ENCODE data around the gene NUP98. TPM values are rescaled to one million over a fixed set of nuclear protein-coding genes. Genes with fewer than 3 reads are reported as not detected.

Gene NUP98
- polyA plus RNA-seq (2013, experiment 1 of 2; ENCODE audit: insufficient read length), result 46.9 TPM
- polyA plus RNA-seq (2013, experiment 2 of 2; ENCODE audit: insufficient read length), result 46.9 TPM

DNA sequence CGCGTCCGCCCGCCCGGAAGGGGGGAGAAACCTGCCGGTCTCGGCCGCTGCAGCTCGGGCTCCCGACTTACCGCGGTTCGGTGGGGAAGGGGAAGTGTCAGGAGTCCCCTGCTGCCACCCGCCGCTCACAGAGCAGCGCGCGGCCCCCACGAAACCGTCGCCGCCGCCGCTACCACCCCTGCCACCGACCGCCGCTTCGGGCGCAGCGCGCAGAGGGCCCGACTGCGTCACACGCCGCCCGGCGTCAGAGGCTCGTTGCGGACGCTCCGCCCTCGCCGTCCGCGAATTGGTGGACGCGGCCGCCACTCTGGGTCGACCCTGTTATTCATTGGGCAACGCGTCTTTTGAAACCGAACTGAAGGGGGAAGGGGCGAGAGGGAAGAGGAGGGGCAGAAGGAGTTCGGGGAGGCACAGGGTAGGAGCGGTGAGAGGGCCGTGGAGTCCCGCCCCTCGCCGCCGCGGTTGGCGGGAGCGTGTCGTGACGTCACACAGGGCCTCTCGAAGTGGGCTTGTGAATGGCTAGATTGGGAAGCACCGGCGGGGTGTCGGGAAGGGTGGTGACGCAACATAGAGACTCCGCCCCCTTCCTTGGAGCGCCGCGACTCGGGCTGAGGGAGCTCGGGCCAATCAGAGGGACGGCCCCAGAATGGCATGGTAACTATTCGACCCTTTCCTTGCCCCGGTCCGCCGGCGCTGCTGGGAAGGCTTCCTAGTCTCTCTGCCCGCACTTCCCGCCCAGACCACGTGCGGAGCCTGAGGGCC, at the start of gene NUP98:
TSS of gene NUP98 (minus strand) at position 226 of the 762 bp plus-strand sequence. CDS start 15,437 bp downstream, outside the sequence.
- peak; percentile 100 for DNase-seq

DNA sequence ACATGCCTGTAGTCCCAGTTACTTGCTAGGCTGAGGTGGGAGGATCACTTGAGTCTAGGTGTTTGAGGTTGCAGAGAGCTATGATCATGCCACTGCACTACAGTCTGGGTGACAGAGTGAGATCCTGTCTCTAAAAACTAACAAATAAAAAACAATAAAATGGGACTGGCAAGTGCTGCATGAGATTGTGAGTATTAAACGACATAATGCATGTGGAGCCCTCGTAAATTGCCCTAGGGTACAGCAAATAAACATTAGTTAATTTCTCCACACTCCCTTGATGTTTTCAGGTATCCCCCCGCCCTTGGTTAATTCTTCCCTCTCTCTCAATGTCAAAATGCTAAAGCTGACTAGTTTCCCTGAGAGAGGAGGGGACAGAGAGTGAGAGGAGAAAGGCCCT, 48.3 kb upstream of the NUP98 start:
- DNase-seq, result no peak

DNA sequence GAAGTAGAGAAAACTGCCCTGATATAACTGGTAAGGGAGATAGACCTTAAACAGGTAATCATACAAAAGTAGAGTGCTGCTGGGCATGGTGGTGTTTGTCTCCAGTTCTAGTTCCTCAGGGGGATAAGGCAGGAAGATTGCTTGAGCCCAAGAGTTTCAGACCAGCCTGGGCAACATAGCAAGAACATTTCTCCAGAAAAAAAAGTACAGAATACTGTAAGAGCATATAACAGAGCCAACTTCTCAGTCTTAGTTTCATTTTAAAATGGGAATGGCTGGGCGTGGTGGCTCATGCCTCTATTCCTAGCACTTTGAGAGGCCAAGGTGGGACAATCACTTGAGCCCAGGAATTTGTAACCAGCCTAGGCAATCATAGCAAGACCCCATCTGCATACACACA, 47.9 kb upstream of the NUP98 start:
- DNase-seq, result no peak

DNA sequence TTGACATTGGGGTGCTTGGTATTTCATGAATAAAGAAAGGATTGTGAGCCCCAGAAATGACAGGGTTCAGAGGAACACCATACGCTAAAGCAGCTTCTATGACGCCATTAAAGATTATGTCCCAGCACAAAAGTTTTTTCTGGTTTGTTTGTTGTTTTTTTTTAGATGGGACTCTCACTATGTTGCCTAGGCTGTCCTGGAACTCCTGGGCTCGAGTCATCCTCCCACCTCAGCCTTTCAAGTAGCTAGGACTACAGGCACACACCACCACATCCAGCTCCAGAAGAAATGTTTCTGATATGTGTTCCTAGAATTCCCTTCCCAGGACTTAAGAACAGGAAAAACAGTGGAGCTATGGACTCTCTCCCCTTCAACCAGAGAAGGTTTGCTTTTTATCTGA, 46.0 kb upstream of the NUP98 start:
- DNase-seq, result no peak

DNA sequence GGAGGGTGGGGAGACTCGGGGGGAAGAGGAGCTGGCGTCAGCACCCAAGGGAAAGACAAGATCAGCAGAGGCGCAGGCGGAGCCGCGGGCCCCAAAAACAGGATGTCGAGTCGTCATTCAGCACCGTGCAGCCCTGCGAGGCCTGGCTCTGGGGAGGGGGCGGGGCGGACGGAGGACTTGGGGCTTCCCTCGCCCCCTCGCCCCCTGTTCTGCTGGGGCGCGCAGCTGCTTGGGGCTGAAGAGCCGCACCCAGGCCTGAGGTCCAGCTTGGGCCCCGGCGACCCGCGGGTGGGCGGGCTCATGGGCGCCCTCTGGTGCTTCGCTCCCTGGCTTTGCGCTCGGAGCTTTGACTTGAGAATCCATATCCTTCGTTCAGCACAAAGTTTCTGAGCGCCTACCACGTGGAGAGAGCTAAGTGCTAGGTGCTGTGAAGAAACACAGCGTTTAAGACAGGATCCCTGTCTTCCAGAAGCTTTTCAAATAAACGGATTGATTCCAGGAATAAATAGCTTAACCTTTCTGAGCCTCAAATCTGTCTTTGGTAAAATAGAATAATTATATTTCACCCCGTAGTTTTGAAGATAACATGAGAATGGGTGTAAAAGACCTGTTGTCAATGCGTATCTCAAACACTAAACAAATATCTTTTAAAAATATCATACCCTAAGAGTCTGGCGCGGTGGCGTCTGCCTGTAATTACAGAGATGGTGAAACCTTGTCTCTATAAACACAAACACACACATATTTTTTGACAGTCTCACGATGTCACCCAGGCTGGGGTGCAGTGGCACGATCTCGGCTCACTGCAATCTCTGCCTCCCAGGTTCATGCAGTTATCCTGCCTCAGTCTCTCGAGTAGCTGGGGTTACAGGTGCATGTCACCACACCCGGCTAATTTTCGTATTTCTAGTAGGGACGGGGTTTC, 44.3 kb upstream of the NUP98 start:
- DNase-seq, result peak; percentile 82

DNA sequence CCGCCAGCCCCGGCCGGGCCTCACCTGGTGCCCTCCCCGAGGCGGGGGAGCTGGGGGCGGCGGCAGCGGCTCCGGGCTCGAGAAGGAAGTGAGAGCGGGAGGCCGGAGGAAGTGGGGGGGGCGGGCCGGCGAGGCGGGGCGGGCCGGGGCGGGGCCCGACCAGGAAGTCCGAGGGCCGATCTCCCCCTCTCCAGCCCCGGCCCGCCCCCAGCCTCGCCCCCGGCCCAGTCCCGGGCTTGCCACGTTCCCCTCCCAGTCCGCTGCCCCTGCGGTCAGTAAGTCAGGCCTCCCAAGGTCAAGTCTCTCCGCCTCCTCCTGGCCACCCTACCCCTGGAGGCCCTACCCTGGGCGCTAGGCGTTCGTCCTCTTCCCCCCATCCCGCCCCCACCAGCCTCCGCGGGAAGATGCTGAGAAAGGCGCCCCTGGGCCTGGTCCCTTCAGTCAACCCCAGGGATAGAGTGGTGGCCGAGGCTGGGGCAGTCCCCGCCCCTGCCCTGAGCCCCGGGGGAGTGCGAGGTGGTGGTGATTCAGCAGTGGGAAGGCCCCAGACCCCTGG, 43.6 kb upstream of the NUP98 start, which contains the start of gene RHOG:
TSS of gene RHOG (minus strand) at position 90 of the 556 bp plus-strand sequence. CDS start 12,821 bp downstream, outside the sequence.
- peak; percentile 89 for DNase-seq

DNA sequence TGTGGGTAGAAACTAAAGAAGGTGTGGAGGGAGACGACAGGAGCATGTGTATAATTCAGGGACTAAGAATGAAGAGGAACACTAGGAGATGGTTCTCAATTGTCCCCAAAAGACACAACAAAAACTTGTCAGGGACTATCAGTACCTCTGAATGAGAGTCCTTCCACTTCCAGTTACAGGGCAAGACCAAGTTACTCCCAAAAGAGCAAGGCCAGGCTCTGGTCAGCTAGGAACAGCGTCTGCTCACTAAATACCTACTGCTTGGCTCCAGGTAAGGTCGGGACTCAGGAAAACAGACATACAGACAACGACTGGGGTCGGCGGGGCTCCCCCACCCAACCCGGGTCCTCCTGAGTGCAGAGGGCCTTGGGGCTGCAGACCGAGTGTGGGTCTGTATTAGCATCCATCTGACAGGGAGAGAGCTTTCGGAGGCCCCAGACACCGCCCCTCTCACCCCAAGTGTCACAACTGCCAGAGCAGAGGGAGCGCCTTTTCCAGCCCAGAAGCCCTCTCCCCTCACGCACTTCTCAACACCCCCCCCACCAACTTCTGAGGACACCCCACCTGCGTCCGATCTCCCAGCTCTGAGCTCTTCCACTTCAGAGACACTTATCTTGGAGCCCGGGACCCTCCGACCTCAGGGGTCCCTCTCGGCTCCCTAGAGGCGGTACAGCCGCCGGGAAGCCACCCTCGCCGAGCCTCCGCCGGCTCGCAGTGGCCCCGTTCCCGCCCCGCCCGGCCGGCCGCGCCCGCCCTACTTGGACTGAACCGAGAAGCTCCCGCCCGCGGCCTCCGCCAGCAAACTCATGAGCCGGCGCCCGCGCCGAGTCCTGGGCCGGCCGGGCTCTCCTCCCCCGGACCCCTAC, 42.9 kb upstream of the NUP98 start:
- no peak for DNase-seq

DNA sequence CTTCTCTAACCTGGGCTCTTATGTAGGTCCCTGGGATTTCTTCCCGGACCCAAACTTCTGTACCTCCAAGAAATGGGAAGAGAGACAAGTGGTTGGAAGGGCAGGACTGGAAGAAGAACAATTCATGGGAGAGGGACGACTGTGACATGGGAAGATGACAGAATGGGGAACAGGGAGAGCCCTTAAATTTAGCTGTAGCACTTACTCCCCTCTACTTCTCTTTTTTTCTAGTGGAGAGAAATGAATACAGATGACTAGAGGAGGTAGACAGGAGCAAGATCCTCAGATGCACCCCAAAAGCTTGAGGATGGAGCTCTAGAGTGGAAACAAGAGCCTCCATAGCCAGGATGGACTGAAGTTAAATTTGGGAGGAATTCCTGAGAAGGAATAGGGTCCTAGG, 41.1 kb upstream of the NUP98 start:
- DNase-seq, result no peak

DNA sequence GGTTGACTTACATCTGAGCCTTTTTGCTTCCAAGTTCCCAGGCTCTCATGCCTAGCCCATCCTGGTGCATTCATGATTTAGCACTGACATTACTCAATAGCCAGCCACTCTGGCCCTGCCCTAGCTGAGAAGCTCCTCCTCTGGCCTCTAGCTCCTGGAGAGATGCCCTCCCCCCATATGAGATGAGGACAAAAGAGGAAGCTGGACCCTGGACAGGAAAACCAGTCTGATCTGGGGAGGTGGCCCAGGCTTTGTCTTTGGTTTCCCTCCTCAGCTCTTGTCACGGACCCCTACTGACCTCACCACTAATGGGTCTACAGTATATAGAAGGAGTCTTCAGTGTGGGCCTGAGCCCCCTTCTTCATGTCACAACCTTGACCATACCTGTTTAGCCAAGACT, 40.4 kb upstream of the NUP98 start:
- DNase-seq, result no peak

DNA sequence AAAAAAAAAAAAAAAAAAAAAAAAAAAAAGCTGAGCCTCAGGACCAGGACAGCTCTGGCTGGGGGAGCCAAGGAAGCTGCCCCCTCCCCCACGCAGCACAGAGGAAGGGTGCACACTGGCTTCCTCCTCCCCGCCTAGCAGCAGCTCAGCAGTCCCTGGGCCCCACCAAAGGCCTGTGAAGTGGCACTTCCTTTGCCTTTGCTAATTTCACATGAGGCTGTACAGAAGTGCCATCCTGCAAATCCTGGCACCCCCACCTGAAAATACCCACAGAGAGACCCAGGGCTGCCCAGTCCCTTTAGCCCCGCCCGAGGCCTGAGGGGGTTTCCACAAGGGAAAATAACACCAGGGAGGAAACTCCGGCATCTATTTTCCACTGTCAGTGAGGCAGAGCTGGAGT, 39.5 kb upstream of the NUP98 start:
- no peak for DNase-seq

DNA sequence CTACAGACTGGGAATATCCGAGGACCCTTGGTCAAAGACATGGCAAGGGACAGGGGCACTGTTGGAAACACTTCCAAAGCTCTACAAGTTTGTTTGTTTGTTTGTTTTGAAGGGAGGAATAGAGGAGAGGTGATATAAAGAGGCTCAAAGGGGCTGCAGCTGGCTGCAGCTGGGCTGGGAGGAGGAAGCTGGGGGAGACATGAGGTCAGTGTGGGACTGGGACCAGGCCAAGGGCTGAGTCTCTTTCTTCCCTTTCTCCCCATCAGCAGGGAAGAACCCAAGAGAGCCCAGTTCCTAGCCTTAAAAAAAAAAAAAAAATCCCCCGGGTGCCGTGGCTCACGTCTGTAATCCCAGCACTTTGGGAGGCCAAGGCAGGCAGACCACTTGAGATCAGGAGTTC, 38.4 kb upstream of the NUP98 start:
- no peak for DNase-seq

DNA sequence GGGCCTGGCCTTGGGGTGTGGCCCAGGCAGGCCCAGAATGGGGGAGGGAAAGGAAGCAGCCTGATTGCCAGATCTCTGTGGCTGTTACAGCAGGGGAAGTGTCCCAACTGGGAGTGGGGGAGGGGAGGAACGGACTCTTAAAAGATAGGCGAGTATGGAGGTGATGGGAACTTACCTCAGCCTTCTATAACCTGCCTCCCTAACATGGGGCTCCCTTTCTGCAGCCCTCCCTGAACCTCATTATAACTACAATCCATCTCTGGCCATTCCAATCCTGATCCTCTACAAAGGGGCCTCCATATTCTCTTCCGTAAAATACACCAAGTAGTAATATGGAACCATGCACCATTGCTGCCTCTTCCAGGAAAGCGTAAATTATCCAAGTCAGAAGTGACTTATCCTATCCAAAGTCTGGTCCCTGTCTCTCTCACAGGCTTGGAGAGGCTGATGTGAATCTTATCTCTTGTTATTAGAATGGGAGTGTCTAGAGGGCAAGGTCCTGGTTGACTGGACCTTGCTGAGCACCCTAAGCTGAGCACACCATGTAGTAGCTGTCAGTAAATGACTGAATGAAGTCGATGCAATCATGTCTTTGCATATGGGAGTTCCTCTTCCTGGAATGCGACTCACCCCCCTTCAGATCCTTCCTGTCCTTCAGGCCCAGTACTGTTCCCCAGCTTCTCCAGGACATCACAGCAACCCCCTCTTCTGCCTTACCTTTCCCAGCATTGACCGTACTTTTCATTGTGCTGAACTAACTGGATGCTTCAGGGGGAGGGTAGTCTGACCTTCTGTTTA, 37.5 kb upstream of the NUP98 start:
- DNase-seq, result no peak

DNA sequence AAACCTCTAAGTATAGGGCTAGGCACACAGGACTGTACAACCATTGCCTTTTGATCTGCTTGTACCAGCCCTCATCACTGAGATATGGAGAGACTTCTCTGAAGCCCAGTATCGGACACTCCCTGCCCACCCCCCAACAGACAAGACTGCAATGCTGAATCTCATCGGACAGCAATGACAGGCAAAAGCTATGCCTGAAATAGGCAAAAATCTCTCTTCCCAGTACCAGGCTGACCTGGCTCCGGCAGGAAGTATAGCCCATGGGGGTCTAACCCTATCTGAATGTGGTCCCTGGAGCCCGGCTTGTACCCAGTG, 37.0 kb upstream of the NUP98 start:
- no peak for DNase-seq

DNA sequence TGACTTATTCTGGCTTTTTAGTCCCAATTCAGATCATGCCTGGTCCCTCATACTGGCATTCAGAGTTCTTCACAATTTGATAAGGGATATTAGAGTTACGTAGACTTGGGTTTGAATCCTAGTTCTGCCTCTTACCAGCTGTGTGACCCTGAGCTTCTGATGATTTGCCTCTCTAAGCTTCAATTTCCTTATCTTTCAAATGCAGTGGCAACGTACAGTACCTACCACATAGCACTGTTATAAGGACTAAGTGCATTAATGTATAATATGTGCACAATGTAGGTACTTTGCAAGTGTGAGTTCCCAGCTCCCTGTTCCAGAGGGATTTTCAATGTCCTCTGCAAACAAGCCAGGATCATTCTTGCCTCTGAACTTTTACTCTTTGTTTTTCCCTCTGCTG, 36.1 kb upstream of the NUP98 start:
- no peak for DNase-seq

DNA sequence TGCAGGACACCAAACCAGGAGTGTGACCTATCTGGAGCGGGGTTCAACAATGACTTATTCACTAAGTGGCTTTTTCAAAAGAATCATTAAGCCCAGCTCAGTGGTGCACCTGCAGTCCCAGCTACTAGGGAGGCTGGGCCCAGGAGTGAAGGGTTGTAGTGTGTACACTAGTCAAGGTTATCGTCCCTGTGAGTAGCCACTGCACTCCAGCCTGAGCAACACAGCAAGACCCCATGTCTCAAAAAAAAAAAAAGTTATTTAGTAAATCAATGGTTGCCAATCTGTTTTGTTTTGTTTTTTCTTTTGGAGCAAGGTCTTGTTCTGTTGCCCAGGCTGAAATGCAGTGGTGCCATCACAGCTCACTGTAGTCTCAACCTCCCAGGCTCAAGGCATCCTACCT, 35.5 kb upstream of the NUP98 start:
- DNase-seq, result no peak

DNA sequence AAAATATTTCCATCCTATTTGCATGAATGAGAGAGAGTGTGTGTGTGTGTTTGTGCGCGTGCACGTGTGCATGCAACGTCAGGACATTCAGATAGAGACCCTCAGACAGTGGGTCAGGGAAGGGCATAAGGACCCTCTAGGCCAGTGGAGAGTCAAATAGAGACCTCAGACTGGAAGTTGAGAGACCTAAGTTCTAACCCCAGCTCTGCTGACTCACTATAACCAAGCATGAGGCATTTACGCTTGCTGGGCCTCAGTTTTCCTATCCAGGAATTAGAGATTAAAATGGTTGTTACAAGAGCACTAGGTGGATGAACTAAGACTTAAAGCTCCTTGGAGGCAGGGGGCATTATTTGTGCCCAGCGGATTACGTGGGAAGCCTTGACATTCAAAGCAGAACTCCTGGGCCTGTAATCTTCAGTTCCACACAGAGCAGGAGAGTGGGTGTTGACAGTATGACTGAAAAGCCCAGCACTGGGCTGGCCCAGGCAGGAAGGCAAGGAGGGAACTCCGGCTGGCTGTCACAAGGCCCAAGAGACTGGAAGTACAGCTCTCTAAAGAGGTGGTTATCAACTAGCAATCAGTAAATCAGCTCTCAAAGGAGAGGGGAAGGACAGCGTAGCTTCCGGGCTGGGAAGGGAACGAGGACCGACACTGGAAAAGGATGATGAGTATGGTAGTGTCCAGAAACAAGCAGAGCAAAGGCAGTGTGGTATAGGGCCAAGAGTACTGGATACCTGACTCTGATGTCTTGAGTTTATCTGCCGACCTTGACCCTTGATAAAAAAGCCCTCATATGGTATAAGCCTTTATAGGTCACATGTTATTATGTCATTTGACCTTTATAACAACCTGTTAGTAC, 34.3 kb upstream of the NUP98 start:
- DNase-seq, result no peak

DNA sequence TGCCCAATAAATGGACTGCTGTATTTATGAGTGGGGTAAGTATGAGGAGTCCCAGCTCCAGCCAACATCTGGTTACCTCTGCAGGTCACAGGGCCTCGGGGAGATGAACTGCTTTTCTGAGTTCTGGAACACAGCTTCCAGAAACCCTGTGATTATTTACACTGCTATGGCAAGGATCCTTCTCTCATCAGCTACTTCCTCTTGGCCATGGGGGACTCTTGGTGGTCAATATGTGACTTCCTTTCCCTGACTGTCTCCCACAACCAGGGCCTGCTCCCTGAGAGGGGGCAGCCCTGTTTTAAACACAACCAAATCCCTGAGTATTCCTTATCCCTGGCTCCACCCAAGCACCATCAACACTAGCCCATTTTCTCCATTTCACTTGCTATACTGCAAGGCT, 33.4 kb upstream of the NUP98 start:
- no peak for DNase-seq

DNA sequence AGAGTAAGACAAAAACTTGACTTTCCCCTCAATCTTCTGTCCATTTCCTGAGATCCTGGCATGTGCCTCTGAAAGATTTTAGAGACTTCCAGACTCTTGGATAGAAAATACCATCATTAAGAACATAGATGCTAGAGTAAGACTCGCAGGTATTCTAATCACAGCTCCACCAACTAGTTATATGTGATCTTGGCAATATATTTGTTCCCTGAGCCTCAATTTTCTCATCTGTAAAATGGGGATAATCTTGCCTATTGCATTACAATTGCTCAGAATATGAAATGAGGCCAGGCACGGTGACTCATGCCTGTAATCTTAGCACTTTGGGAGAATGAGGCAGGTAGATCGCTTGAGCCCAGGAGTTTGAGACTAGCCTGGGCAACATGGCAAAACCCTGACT, 32.7 kb upstream of the NUP98 start:
- DNase-seq, result no peak

DNA sequence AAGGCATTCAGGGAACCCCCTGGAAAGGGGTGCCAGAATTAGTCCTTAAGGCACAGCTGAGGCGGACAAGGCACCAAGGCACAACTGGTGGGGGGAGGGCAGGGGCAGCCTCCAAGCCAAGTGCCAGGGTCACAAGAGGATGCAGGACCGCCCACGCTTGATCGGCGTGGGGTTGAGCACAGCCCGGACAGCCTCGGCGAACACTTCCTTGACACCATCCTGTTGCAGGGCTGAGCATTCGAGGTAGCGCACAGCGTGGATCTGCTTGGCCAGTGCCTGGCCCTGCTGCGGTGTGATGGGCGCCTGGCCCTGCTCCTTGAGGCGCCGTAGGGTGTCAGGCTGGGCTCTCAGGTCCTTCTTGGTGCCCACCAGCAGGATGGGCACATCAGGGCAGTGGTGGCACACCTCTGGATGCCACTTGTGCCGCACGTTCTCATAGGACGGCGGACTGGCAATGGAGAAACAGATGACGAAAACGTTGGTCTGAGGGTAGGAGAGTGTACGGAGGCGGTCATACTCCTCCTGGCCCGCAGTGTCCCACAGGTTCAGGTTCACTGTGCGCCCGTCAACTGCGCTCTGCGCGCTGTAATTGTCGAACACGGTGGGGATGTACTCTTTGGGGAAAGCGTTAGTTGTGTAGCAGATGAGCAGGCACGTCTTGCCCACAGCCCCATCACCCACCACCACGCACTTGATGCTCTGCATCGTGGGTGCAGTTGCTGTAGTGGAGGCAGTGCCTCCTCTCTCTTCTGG, 30.3 kb upstream of the NUP98 start:
- DNase-seq, result no peak

DNA sequence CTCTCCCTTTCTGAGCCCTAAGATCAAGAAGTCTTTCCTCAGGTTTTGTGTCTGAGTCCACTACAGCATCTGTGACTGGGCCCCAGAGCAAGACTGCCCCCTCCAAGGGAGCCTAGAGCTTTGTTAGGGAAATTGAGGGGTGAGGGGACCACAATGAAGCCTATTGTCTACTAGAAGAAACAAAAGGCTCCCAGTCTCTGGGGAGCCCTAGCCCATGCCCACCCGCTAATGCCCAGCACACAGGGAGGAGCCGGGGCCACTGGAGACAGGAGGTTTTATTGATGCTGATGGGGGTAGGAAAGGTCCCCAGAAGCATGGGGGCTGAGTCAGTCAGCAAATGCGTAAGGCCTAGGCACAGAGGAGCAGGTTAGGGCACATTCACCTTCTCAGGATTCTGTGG, 29.4 kb upstream of the NUP98 start:
- DNase-seq, result no peak

Data from fibroblast of skin of scalp (primary cell).